A673 (cell line): ENCODE data around the gene ZNF398. TPM values are rescaled to one million over a fixed set of nuclear protein-coding genes. Genes with fewer than 3 reads are reported as not detected.
"Not testable (repeated sequence)": the region's sequence is repeated elsewhere in the genome, so short reads cannot be mapped to it uniquely, and the experiment has no call there.

Source experiments
- BruUV-seq: library from RNA; stranded (reverse); fragments of 400-500 nt; replicated peaks from 2 replicates; lab custom pipeline; 2021; lab: Mats Ljungman, UMichigan
- CTCF ChIA-PET: fragments of 300-600 bp; sonication (Branson Sonifier 250); formaldehyde crosslinking; loops from one replicate; lab custom pipeline; 2022; ENCODE audit warnings: antibody characterized with exemption; lab: Charles Lee
- POLR2A ChIA-PET: fragments of 300-600 bp; sonication (Branson Sonifier 250); formaldehyde crosslinking; loops from one replicate; lab custom pipeline; 2022; ENCODE audit warnings: antibody characterized with exemption; ENCODE audit not compliant: low non-redundant PET; lab: Charles Lee
- DNase-seq: peaks from one replicate; pipeline ENCODE4 v3.0.0-alpha.2; 2015; ENCODE audit warnings: low spot score
- H3K27ac ChIP-seq: fragments of 200-600 bp; sonication (generic); 2 replicates; pipeline ENCODE4 v1.5.1; 2016; ENCODE audit warnings: mixed run types, low read depth, mild to moderate bottlenecking, mixed read lengths, antibody characterized with exemption, low read length; ENCODE audit not compliant: poor library complexity, severe bottlenecking
- H3K27me3 ChIP-seq: fragments of 200-600 bp; sonication (generic); replicated peaks from 2 replicates; pipeline ENCODE4 v1.6.1; 2017; ENCODE audit warnings: mixed run types, low read depth, mild to moderate bottlenecking, mixed read lengths, antibody characterized with exemption, low read length; ENCODE audit not compliant: insufficient read depth, poor library complexity
- H3K36me3 ChIP-seq: fragments of 200-600 bp; sonication (generic); 2 replicates; pipeline ENCODE4 v1.6.1; 2016; ENCODE audit warnings: mixed run types, mild to moderate bottlenecking, mixed read lengths, antibody characterized with exemption, low read length; ENCODE audit not compliant: insufficient read depth, poor library complexity, severe bottlenecking
- H3K4me1 ChIP-seq: fragments of 200-600 bp; sonication (generic); 2 replicates; pipeline ENCODE4 v1.6.1; 2017; ENCODE audit warnings: mixed run types, mild to moderate bottlenecking, mixed read lengths, antibody characterized with exemption, low read length; ENCODE audit not compliant: insufficient read depth, poor library complexity, severe bottlenecking
- H3K4me3 ChIP-seq: fragments of 200-600 bp; sonication (generic); 2 replicates; pipeline ENCODE4 v1.5.1; 2016; ENCODE audit warnings: low read depth, mixed run types, mild to moderate bottlenecking, mixed read lengths, low read length; ENCODE audit not compliant: poor library complexity, severe bottlenecking
- H3K9me3 ChIP-seq: fragments of 200-600 bp; sonication (generic); 2 replicates; pipeline ENCODE4 v1.6.1; 2016; ENCODE audit warnings: mixed run types, low read depth, mild to moderate bottlenecking, mixed read lengths, antibody characterized with exemption, low read length; ENCODE audit not compliant: poor library complexity, severe bottlenecking
- CTCF ChIP-seq: fragments of 300-800, 200-600 bp; sonication (generic); conservative IDR thresholded peaks from 2 replicates; pipeline ENCODE4 v1.5.1; 2017; ENCODE audit warnings: low read depth, mild to moderate bottlenecking, antibody characterized with exemption, low read length, moderate library complexity, mixed read lengths
- EZH2 ChIP-seq: fragments of 200-600 bp; sonication (generic); IDR thresholded peaks from 2 replicates; pipeline ENCODE4 v1.6.1; 2017; ENCODE audit warnings: borderline replicate concordance, low read depth, mild to moderate bottlenecking, mixed read lengths, antibody characterized with exemption, low read length; ENCODE audit not compliant: poor library complexity, severe bottlenecking
- intact Hi-C: fragments of 100-400 bp; cut with micrococcal nuclease; formaldehyde crosslinking; loops from one replicate; pipeline ENCODE4 v1.10.0; 2022; ENCODE audit not compliant: unreplicated experiment
- total RNA-seq: library from RNA; stranded (reverse); gene quantifications from 2 replicates; pipeline ENCODE4 v1.2.3, GENCODE V29; 2021

Gene ZNF398
- total RNA-seq, 1 experiment from 2014 or later, result 22.3 TPM

GRCh38 chr7:149225656-149226055 lies 78.4 kb downstream of the ZNF398 start:
- no TSS peak for BruUV-seq
- ChIA-PET POLR2A (interaction anchor here (0.7 kb wide), 1 partner anchor 15 kb away, joined by 3 read pairs; no protein-coding TSS in a partner anchor), CTCF (no interaction called here)
- no peak overlapping the region for H3K4me3 ChIP-seq
- no peaks in the 10 kb centered on the region for H3K9me3 ChIP-seq
- DNase-seq, result no peak
- no peaks in the 10 kb centered on the region for H3K27me3 ChIP-seq
- TF ChIP-seq EZH2 (no peak), CTCF (no peak)
- no peak overlapping the region for H3K27ac ChIP-seq
- peaks cover 10% of the 10 kb centered on the region for H3K4me1 ChIP-seq
- H3K36me3 ChIP-seq, result no peaks in the 10 kb centered on the region
- intact Hi-C loops, result no loop called here

- H3K9me3 ChIP-seq, CTCF ChIA-PET, BruUV-seq, H3K27ac ChIP-seq, intact Hi-C loops, DNase-seq, H3K4me3 ChIP-seq, H3K4me1 ChIP-seq, H3K27me3 ChIP-seq, H3K36me3 ChIP-seq: not testable (repeated sequence)
- POLR2A ChIA-PET, result interaction anchor here (0.7 kb wide), 1 partner anchor 14 kb away, joined by 3 read pairs; no protein-coding TSS in a partner anchor
Measured at GRCh38 chr7:149226366-149226765, 79.1 kb downstream of the ZNF398 start.

DNA sequence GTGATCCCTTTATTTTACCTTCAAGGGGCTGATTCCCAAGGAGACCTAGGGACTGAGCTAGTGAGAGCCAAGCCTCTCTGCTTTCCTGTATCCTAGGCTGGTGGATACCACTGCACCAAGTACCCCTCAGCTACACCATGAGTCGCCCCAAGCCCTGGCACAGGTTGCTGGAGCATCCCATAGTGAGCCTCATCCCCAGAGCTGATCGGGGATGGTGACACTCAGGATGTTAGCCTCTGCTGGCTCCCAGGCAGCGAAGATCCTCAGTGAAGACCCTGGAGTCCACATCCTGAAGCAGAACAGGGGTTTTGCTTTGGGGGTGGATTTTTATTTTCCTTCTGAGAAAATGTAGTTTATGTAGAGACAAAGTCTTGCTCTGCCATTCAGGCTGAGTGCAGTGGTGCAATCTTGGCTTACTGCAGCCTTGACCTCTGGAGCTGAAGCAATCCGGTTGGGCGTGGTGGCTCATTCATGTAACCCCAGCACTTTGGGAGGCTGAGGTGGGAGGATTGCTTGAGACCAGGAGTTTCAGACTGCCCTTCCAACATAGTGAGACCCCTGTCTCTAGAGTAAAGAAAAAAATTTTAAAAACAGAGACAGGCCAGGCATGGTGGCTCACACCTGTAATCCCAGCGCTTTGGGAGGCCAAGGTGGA lies 79.7 kb downstream of the ZNF398 start:
- H3K4me1 ChIP-seq, result peaks cover 10% of the 10 kb centered on the region
- no peak for DNase-seq
- no peaks in the 10 kb centered on the region for H3K27me3 ChIP-seq
- no peaks in the 10 kb centered on the region for H3K36me3 ChIP-seq
- no peak for TF ChIP-seq CTCF
- no peak for TF ChIP-seq EZH2
- no peak overlapping the region for H3K27ac ChIP-seq
- ChIA-PET CTCF (no interaction called here), POLR2A (no interaction called here)
- intact Hi-C loops, result no loop called here
- no peaks in the 10 kb centered on the region for H3K9me3 ChIP-seq
- no peak overlapping the region for H3K4me3 ChIP-seq
- no TSS peak for BruUV-seq
